GM21447 (cell line): ENCODE measurements around the gene CHST8.
"Not testable (repeated sequence)": the region's sequence is repeated elsewhere in the genome, so short reads cannot be mapped to it uniquely, and the experiment has no call there.

Source experiments
- ATAC-seq: cut with Tn5 transposase; IDR thresholded peaks from one replicate; pipeline ENCODE4 v1.9.1; 2021; ENCODE audit not compliant: unreplicated experiment

CHST8 gene, protein sequence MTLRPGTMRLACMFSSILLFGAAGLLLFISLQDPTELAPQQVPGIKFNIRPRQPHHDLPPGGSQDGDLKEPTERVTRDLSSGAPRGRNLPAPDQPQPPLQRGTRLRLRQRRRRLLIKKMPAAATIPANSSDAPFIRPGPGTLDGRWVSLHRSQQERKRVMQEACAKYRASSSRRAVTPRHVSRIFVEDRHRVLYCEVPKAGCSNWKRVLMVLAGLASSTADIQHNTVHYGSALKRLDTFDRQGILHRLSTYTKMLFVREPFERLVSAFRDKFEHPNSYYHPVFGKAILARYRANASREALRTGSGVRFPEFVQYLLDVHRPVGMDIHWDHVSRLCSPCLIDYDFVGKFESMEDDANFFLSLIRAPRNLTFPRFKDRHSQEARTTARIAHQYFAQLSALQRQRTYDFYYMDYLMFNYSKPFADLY

DNA sequence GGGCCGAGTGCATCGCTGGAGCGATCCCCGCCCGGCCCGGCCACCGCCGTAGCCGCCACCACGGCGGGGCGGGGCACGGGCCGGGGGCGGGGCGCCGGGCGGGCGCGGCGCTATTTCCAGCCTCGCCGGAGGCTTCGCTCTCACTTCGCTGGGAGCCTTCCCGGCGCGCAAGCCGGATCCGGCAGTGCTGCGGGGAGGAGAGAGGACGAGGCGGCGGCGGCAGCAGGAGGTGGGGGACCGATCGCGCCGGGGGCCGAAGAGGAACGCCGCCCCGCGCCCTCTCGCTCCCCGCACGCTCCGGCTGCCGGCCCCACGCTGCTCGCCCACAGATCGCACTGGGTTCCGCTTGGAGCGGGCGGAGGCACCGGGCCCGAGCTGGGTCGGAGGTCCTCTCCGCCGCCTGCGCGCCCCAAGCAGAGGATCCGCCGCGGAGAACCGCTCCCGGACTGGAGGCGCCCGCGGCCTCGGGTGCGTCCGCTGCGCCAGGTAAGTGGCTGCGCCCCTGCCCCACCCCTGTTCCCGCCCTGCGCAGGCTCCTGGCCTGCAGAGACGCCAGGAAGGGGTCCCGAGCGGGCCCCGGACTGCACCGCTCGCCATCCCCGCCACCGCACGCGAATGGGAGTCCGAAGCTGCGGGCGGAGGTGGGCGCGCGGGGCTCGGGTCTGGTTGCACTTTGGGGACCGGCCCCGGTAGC lies at the start of gene CHST8:
Gene CHST8 (plus strand): TSS at position 143 of the 694 bp plus-strand sequence. CDS start 67,309 bp downstream, outside the sequence.
- no peak for ATAC-seq

DNA sequence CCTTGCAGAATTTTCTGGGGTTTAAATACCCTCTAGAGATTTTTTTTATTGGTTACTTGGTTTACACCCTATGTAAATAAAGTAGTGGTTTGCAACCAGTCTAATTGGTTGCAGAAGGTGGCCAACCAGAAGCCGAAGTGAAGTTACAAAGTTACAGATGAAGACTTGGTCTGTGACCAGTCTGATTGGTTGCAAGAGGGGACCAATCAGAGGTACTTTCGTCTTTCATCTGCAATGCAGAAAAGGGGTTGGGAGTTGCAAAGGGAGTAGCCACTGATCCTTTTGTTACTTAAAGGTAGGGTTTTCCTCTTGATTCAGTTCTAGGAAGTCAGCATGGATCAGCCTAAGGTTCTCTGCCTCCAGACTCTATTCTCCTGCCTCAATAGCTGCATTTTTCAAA lies 48.8 kb upstream of the CHST8 start:
- no peak for ATAC-seq

DNA sequence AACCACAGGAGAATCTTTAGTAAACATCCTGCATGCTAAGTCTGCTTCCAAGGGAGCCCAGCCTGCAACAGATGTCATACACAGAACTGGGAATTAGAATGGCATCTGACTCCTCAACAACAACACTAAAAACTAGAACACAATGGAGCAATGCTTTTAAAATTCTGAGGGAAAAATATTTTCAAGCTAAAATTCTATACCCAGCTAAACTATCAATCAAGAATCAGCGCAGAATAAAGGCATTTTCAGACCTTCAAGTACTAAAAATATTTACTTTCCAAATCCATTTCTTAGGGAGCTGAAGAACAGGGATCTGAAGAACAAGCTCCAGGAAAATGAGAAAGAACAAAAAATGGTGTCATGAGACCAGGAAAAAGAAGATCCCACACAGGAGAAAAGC lies 46.9 kb upstream of the CHST8 start:
- no peak for ATAC-seq

DNA sequence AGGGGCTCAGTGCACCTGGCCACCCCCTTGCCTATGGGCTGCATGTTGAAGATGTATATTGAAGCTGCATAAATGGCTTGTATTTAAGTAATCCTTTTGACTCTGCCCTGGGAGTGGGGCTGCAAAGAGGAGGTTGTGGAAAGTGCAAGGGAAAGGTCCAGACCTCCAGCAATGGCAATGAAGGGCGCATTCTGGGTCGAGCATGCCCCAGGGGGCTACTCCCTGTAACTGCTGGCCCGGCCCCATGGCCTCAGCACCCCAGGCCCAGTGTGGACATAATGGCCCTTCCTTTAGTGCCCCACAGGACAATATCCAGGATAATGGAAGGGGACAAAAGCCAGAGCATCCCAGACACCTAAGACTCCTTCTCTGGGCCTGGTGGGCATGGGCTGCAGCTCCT lies 43.1 kb upstream of the CHST8 start:
- ATAC-seq, result no peak

DNA sequence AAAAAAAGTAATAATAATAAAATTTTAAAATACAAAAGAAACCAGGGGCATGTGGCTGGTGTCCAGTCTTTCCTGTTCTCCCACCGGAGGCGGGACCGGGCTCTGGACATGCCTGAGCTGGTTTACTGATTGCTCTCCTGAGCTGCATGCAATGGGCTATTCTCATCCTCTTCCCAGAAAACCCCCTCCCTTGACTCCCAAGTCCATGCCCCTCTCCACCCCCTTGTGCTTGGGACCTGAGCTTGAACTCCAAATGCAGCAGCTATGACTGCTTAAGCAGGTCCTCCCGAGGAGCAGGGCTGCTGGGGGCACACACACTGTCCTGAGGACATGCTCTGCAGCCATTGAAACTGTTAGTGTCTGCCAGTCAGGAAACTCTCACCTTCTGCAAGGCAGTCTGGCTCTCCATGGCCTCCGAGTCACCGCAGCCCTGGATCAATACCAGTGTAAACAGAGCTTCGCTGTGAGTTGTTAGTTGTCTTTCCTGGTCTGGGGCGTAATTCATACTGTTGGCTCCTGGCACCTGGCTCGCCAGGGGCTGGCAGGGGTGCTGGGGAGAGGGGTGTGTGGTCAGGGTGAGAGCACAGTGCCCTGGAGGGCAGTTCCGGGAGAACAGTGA lies 41.6 kb upstream of the CHST8 start:
- no peak for ATAC-seq

DNA sequence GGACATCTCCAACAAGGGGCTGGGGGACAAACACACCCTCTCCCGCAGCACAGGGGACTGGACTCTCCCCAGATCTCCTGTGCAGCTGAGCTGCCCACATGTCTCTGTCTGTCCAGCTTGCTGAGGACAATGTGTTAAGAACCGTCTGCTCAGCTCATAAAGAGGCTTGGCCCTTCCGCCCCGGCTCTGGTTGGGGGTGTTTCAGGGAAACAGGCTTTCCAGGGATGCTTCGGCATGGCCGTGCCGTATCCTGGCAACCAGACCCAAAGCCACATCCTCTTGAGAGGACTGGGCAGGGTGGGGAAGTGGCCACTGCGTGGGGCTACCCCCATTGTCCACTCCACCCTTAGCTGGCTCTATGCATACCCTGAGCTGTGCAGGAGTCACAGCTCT lies 41.1 kb upstream of the CHST8 start:
- ATAC-seq, result no peak

DNA sequence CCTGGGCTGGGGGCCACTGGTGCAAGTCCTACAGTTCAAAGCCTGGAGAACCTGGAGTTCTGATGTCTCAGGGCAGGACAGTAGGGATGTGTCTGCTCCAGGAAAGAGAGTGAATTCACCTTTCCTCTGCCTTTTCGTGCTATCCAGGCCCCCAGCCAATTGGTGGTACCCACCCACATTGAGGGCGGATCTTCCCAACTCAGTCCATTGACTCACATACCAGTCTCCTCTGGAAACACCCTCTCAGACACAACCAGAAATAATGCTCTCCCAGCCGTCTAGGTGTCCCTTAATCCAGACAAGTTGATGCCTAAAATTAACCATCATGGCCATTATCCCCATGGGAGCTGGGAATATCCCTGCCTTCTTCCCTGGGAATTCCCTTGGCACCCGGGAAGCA lies 38.8 kb upstream of the CHST8 start:
- ATAC-seq, result no peak

DNA sequence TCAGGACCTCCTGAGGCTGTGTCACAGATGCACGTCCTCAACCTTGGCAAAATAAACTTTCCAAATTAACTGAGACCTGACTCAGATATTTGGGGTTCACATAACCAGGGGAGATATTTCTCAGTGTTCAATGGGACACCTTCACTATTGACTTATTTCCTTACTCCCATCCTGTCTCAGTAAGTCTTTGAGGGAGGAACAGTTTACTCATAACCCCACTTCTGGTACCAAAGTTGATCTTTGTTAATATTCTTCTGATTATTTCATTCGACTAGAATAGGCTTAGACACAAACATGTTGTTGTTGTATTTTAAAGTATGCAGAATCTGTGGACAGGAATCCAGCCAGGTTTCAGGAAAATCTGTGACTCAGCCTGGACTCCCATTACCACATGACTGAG lies 34.6 kb upstream of the CHST8 start:
- no peak for ATAC-seq

DNA sequence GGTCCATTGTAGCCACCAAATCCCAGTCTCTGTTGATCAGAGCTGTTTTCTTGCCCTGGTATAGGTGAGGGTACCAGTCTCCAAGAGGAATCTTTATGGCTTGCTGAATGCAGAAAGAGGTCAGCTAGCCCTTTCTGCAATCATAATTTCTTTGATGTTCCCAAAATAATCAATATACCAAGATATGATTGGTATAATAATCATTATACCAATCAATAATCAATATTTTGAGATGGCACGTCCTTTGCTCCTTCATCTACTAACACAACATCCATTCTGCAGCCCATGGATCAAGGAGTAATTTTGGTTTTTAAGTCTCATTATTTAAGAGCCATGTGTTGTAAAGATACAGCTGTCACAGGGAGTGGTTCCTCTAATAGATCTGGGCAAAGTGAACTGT lies 31.5 kb upstream of the CHST8 start:
- no peak for ATAC-seq

DNA sequence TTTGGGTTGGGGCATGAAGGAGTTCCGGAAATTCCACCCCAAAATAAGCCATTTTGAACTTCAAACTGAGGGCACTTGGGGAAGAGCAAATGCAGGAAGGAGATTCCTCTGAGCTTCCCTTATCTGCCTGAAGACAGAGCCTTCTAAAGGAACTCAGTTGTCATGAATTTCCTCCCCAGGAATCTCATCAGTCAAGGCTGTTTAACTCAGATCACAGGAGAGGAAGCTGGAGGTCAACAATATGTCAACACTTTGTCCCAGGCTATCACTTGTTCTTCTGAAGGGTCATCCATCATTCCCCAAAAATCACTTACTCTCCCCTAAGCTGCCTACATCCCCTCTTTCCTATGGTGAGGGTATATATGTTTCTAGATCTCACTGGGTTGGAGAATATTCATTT lies 26.0 kb upstream of the CHST8 start:
- no peak for ATAC-seq

DNA sequence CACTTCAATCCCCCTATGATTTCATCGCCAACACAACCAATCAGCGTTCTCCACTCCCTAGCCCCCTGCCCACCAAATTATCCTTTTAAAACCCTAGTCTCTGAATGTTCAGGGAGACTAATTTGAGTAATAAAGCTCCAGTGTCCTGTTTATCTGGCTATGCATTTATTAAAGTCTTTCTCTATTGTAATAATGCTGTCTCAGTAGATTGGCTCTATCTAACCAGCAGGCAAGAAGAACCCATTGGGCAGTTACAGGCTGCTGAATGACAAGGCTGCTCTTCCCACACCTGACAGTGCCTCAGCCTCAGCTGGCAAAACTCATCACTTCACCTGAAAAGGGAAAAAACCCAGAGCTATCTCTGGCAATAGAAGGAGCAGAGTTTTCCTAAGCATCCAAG lies 20.2 kb upstream of the CHST8 start:
- no peak for ATAC-seq

DNA sequence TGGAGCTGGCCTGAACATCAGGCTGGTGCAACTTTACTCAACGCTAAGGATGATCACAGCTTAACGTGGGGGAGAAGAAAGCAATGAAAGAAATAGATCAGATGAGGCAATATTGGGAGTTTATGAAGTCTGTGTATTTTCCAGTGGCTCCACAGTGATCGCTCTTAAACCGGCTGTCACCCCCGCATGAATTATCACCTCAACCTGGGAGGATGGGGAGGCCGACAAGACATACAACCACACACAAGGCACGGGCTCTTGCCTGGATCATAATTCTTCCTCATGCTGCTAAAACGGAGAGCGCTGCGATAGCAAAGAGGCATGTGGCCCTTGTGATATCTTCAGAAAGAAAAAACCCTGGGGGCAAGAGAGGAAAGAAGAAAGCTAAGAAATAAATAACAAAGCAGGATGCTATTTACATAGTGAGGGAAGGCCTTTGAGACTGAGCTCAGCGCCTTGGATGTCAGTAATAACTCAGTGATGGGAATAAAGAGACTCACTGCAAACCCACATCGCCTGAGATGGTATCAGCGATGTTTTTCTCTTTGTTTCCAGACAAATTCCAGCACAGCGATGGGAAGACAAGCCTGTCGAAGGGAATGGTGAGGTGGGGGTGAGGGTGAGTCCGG lies 19.1 kb upstream of the CHST8 start:
- no peak for ATAC-seq

DNA sequence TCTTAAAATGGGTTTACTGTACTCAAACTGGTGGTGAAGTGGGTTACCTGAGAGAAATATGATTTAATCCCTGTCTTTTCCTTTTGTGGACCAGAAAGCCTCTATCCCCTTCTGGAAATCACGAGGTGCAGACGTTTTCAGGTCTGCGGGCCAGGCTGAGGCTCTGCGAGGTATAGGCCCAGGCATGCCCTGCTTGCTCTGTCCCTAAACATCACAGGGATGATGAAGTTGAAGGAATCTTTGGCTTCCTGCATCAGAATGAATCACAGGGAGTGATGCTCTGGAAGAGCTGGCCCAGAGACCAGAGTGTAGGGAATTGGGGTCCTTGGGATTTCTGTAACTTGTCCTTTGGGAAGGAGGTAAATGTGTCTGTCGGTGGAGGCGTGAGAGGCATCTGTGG lies 18.4 kb upstream of the CHST8 start:
- no peak for ATAC-seq

DNA sequence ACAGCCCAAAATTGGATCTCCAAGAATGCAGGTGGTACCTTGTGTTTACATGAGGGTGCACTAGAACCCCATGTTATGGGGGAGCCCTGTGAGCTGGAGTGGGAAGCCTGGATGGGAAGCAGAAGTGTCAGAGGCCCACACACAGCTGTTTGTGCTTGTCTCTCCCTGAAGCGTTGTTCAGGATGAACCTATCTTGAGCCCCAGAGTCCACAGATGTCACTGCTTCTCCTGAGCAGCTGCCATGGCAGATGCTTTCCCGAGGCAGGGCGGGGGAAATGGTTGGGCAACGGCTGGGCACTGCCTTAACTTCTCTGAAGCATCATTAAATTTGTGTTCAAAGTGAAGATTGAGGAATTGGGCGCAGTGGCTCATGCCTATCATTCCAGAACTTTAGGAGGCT lies 17.1 kb upstream of the CHST8 start:
- no peak for ATAC-seq

DNA sequence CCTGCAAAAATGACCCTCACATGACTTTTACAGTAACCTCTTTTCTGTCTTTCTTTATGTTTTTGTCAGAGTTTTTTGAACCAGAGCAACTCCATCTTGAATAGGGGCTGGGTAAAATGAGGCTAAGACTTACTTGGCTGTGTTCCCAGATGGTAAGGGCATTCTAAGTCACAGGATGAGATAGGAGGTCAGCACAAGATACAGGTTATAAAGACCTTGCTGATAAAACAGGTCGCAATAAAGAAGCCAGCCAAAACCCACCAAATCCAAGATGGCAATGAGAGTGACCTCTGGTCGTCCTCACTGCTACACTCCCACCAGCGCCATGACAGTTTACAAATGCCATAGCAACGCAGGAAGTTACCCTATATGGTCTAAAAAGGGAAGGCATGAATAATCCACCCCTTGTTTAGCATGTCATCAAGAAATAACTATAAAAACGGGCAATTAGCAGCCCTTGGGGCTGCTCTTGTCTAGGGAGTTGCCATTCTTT lies 15.9 kb upstream of the CHST8 start:
- ATAC-seq, result not testable (repeated sequence)

DNA sequence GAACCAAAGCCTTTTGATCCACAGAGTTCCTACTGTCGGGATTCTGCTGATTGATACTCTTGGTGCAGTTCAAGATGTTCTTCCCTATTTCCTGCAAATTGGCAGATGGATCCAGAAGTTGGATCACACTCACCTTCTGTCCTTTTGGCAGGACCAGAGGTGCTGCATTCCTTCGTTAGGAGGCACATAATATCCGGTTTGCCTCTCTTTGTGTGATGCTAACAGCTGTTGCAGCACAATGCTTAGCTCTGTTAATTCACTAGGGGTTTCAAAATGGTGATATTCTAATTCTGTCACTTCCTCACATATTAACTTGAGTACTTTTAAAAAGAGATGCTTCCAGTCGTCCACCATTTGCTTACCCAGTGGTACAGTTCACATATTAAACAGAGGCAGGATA lies 15.2 kb upstream of the CHST8 start:
- no peak for ATAC-seq

DNA sequence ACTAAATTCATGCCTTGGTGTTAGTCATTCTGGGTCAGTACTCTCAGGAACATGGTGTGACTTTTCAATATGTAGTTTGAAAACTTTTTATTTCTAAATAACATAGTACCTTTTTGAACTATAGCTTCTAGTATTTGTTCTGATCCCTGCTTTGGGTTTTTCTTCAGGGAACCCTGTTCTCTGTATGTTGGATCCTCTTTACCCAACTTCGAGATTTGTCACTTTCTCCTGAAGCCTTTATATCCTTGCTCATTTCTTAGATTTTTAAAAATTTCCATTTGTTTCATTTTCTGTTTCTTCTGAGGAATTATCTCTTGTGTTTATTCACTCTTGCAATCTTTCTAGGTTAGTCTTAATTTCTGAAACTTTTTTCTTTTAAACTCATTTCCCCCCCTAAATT lies 12.4 kb upstream of the CHST8 start:
- no peak for ATAC-seq

DNA sequence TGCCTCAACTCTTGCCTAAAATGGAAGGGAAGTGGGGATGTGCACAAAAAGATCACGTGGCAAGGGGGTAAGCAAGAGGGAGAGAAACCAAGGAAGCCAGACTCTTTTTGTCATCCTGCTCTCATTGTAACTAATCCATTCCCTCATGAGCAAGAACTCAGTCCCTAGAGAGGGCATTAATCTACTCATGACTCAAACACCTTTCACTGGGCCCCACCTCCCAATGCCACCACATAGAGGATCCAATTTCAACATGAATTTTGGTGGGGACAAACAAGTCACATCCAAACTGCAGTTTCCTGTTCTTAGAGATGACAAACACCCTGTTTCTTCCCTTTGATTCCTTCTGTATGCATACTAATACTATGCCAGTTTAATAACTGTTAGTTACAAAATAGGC lies 11.2 kb upstream of the CHST8 start:
- ATAC-seq, result no peak

DNA sequence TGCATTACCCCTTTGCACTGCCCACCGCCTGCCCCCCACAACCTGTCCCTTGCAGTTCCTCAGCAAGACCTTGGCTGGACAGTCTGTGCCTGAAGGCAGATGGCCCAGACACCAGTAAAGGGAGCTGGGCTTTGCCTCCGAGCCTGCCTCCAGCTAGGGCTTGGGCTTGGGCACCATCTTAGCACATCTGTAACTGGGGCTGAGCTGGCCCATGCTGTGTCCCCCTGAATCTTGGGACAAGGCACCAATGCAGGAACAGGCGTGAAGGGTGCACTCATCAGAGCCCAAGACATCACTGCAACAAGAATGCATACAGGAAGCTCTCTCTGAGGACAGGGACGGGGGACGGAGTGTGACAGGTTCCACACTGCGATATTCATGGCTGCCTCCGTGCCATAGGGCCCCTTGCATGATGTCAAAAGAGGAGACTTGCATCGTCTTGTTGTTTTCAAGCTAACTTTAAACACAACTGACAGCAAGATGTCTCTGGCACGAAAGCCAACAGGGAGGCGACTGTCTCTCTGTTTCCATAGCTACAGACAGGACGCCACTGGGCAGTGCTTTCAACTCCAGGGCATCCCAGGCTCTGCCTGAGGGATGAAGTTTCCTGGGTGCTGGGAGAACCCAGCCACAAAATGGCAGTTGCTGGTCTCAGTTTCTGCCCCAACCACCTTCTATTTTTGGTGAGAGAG lies 8.7 kb upstream of the CHST8 start:
- no peak for ATAC-seq

DNA sequence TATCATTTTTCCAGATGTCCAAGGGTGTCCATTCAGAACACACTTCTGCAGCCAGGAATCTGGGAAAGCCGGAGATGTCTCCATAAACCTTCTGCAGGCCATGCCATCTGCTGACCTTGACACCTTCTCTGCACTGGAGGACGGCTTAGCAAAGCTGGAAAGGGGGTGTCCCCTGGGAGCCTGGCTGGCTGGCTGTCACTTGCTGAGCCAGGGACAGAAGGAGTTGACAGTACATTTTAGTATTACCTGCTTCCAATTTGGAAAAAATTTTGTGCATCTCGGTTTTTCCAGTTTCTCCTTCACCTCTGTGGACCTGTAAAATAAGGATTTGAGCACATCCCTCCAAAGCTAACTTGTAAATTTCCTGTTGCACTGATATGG lies 8.1 kb upstream of the CHST8 start:
- no peak for ATAC-seq

DNA sequence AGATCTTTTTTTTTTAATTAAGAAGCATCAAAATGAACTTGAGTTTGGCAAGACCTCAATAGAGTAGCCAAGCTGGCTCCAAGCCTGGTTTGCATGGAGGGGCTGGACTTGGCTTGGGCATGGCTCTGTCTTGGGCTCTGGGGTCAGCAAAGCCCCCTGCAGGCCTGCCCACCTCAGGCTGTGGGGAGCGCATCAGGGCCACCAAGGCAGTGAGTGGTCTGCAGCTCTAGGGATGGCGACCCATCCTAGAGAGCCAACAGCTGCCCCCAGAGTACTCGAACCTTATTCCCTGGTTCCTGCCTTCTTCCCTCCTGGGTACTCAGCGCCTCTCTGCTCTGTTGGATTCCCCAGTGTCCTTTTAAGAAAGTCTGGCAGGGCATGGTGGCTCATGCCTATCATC lies 5.4 kb upstream of the CHST8 start:
- ATAC-seq, result no peak
